BE2C (cell line): Measurements from ENCODE around the gene SRSF12. TPM values are rescaled to one million over a fixed set of nuclear protein-coding genes. Genes with fewer than 3 reads are reported as not detected.

Source experiments
- DNase-seq: peaks from one replicate; pipeline ENCODE4 v3.0.0-alpha.2; 2020
- H3K27me3 ChIP-seq: fragments of 250-450 bp; sonication (Bioruptor Pico); 2 replicates; pipeline ENCODE4 v1.5.1; 2020; ENCODE audit warnings: mild to moderate bottlenecking
- H3K36me3 ChIP-seq: fragments of 250-450 bp; sonication (Bioruptor Pico); 2 replicates; pipeline ENCODE4 v1.5.1; 2020; ENCODE audit warnings: mild to moderate bottlenecking
- H3K4me1 ChIP-seq: fragments of 250-450 bp; sonication (Bioruptor Pico); 2 replicates; pipeline ENCODE4 v1.5.1; 2020
- H3K4me3 ChIP-seq: 2 replicates; pipeline ENCODE4 v1.5.1; 2011; ENCODE audit warnings: low read depth, low read length
- H3K9me3 ChIP-seq: fragments of 250-450 bp; sonication (Bioruptor Pico); 2 replicates; pipeline ENCODE4 v1.5.1; 2020
- polyA plus RNA-seq: library from polyadenylated mRNA; unstranded; fragments of >200 nt; gene quantifications from one replicate; pipeline ENCODE4 v1.2.1, GENCODE V29; 2012; ENCODE audit warnings: low read depth, missing spikeins; ENCODE audit not compliant: insufficient read length, insufficient read depth
- TF ChIP-seq, protein P1 (sequence below): IDR thresholded peaks from 2 replicates; pipeline ENCODE4 v1.5.1; 2012; ENCODE audit warnings: mild to moderate bottlenecking, low read depth, low read length

Gene SRSF12
- polyA plus RNA-seq = 4.6 TPM

DNA sequence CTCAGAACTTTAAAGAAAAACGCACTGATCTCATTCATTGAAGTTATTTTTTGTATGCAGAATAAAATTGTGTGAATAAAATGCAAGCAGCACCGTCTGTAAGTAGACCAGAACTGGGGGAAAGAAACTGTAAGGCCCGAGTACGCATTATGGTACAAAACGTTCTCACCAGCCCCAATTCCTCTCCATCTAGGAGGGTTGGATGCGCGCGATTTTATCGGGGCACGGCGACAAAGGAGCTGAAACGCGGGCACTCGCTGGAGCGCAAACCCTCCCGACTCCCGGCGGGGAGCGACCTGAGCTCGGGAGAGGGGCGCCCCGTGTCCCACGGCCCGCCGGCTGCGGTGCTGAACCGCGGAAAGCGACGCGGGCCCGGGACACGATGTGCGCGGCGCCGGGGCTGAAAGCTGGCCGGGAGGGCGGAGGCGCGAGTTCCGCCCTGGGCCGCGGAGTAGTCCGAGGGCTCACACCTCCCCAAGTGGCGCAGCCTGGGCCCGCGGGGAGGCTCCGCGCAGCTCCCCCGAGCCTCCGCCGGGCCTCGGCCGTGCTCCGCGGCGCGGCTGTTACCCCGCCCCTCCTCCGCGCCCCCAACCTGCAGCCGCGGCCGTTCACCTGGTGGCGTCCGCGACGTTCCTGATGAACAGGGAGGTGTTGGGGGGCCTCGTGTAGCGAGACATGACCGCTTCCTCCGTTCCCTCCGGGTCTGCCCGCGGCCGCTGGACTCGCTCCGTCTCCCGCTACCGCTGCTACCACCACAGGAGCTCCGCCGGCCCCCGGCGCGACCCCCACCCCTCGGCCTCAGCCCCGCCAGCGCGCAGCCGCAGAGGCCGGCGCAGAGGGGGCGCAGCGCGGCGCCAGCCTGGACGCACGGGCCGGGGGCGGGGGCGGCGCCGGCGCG is at the start of gene SRSF12:
Gene SRSF12 (minus strand): TSS at position 861 of the 898 bp plus-strand sequence. CDS start 184 bp downstream, at position 677.
- H3K4me1 ChIP-seq = no peaks in the 10 kb centered on the region
- TF ChIP-seq, protein P1, sequence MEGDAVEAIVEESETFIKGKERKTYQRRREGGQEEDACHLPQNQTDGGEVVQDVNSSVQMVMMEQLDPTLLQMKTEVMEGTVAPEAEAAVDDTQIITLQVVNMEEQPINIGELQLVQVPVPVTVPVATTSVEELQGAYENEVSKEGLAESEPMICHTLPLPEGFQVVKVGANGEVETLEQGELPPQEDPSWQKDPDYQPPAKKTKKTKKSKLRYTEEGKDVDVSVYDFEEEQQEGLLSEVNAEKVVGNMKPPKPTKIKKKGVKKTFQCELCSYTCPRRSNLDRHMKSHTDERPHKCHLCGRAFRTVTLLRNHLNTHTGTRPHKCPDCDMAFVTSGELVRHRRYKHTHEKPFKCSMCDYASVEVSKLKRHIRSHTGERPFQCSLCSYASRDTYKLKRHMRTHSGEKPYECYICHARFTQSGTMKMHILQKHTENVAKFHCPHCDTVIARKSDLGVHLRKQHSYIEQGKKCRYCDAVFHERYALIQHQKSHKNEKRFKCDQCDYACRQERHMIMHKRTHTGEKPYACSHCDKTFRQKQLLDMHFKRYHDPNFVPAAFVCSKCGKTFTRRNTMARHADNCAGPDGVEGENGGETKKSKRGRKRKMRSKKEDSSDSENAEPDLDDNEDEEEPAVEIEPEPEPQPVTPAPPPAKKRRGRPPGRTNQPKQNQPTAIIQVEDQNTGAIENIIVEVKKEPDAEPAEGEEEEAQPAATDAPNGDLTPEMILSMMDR = no peak
- peak within 1 kb of the TSS; percentile 75 for H3K4me3 ChIP-seq
- H3K36me3 ChIP-seq = peaks cover 4% of the 10 kb centered on the region; the same call in 1 of the 2 replicates
- H3K27me3 ChIP-seq = no peaks in the 10 kb centered on the region
- DNase-seq = peak; percentile 52
- no peaks in the 10 kb centered on the region for H3K9me3 ChIP-seq

DNA sequence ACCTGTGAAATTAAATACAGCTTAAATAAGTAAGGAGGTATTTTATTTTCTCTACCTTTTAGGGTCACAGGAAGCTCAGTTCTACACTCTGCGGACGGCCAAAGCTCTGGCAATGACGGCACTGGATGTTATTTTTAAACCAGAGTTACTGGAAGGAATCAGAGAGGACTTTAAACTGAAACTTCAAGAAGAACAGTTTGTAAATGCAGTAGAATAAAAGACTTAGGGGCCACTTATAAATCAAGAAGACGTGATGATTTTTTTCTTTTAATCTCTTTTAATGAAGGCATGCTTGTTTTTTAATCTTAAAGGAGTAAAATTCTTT is 44.1 kb upstream of the SRSF12 start:
- H3K27me3 ChIP-seq = no peaks in the 10 kb centered on the region
- DNase-seq = no peak
- peaks cover 51% of the 10 kb centered on the region for H3K36me3 ChIP-seq
- no peaks in the 10 kb centered on the region for H3K9me3 ChIP-seq
- H3K4me1 ChIP-seq = no peaks in the 10 kb centered on the region
- H3K4me3 ChIP-seq = no peak overlapping the region
- TF ChIP-seq, protein P1 = no peak

DNA sequence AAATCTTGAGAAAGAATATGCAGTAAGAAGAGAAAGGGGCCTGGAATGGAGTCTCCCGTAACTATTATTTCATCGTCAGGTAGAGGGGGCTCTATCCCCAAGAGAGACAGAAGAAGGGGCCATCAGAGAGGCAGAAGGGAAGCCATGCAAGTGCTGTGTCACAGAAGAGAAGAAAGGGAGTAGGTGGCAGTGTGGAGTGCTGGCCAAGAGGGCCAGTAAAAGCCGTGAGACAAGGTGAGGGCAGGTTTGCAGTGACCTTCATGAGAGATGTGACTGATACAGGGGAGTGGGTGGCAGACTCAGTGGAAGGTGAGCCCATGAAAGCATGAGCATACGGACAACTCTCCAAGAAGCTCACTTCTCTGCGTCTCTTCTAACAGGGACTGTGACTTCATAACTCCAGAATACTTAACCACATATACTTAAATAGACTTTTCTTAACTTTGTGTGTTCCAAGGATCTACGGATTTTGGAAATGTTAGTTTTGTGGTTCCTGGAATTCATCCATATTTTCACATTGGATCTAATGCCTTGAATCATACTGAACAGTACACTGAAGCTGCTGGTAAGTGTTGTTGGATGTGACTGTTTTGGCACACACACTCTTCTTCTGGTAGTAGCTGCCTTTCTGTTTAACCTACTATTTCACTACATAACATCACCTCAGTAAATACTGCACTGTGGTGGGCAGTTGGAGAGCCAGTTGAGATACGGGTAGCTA is 43.6 kb upstream of the SRSF12 start:
- peaks cover 51% of the 10 kb centered on the region for H3K36me3 ChIP-seq

DNA sequence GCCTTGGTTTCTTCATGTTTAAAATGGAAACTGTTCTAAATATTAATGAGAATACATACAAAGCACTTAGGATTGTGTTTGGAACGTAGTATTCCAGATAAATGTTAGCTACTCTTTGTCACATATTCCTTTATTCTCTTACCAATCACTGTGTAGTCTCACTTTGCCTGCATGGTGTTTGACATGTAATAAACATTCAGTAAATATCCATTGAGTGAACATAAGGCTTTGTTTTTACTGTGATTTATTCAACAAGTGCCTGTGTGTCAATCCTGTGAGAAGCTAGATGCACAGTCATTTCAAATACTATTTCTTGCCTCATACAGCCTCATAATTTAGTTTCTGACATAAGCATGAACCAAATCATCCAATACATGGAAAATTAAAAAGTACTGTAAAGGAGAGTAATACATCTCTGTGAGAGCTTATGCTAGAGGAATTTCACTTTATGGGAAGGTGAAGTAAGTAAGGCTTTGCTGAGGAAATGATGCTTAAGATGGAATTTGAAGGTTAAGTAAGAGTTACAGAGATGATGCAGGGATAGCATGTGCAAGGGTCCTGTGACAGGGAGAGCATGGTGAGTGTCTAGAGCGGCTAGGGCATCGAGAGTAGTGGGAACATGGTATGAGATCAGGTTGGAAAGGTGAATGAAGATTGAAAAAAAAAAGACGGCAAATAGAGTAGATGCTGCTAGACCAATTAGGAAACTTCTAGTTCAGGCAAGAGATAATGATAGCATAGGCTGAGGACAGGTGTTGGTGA is 42.6 kb upstream of the SRSF12 start:
- no peaks in the 10 kb centered on the region for H3K9me3 ChIP-seq
- no peak overlapping the region for H3K4me3 ChIP-seq
- DNase-seq = no peak
- H3K27me3 ChIP-seq = no peaks in the 10 kb centered on the region
- H3K36me3 ChIP-seq = peaks cover 56% of the 10 kb centered on the region
- TF ChIP-seq, protein P1 = no peak
- no peaks in the 10 kb centered on the region for H3K4me1 ChIP-seq

More for the DNA sequence above, 43.6 kb upstream of the SRSF12 start:
- TF ChIP-seq, protein P1 = no peak
- Histone ChIP-seq H3K4me1 (no peaks in the 10 kb centered on the region), H3K9me3 (no peaks in the 10 kb centered on the region), H3K4me3 (no peak overlapping the region), H3K27me3 (no peaks in the 10 kb centered on the region)
- DNase-seq = no peak

DNA sequence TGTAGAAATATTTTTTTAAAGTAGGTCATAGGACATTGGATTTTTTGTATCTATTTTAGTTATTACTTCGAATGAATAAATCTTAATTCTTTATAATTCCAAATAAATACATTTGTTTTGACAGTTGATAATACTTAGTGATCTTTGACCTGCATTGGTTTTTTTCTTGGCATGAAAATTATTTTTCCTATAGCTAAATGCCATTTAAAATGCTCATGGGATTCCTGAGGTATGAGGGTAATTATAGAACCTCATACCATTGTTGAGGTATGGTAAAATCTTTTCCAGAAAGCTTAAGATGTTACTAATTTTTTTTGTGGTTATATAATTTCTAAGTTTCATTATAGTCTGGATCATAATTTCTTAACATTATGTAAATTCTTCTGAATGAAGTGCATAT is 36.3 kb upstream of the SRSF12 start:
- TF ChIP-seq, protein P1 = no peak
- Histone ChIP-seq H3K9me3 (no peaks in the 10 kb centered on the region), H3K4me3 (no peak overlapping the region), H3K36me3 (peaks cover 23% of the 10 kb centered on the region), H3K27me3 (no peaks in the 10 kb centered on the region), H3K4me1 (no peaks in the 10 kb centered on the region)
- no peak for DNase-seq
